DMS 273 (cell line): ENCODE measurements around the gene OR52L1.
A peak's percentile ranks its signal among the peaks of the same experiment; 100 is the strongest.
"Not testable (repeated sequence)": the region's sequence is repeated elsewhere in the genome, so short reads cannot be mapped to it uniquely, and the experiment has no call there.

Source experiments
- DNase-seq: peaks from one replicate; lab custom pipeline; 2025; ENCODE audit not compliant: unreplicated experiment; lab: John Stamatoyannopoulos, UW

The OR52L1 gene

GRCh38 chr11:5986885-5987284 is at the start of gene OR52L1:
OR52L1 (minus strand) TSS chr11:5986985; CDS start chr11:5986930, 55 bp downstream.
- no peak for DNase-seq

- no peak for DNase-seq
Observed at GRCh38 chr11:6030708-6031405, 44.1 kb upstream of the OR52L1 start, which contains the start of gene OR56A1. OR56A1 (minus strand) TSS chr11:6030758; CDS start chr11:6027692, 3,066 bp downstream.

- no peak for DNase-seq
Observed at GRCh38 chr11:6027501-6027900, 40.7 kb upstream of the OR52L1 start.

- DNase-seq, result no peak
Observed at GRCh38 chr11:6025056-6025455, 38.3 kb upstream of the OR52L1 start.

- peak; percentile 32 for DNase-seq
Observed at GRCh38 chr11:6022956-6023355, 36.2 kb upstream of the OR52L1 start.

GRCh38 chr11:6013042-6013441 is 26.3 kb upstream of the OR52L1 start:
- DNase-seq, result no peak

GRCh38 chr11:6012035-6012668 is 25.4 kb upstream of the OR52L1 start:
- no peak for DNase-seq

GRCh38 chr11:6006846-6007245 is 20.1 kb upstream of the OR52L1 start, which contains the start of gene OR56A4:
OR56A4 (minus strand) TSS chr11:6006946; CDS start chr11:6002992, 3,954 bp downstream.
- no peak for DNase-seq

GRCh38 chr11:6006395-6006794 is 19.6 kb upstream of the OR52L1 start:
- no peak for DNase-seq

GRCh38 chr11:6002202-6002699 is 15.5 kb upstream of the OR52L1 start:
- no peak for DNase-seq

GRCh38 chr11:5994791-5995190 is 8.0 kb upstream of the OR52L1 start:
- DNase-seq, result no peak

- peak; percentile 27 for DNase-seq
Observed at GRCh38 chr11:5992604-5993251, 5.9 kb upstream of the OR52L1 start.

GRCh38 chr11:5992150-5992549 is 5.4 kb upstream of the OR52L1 start:
- no peak for DNase-seq

GRCh38 chr11:5989203-5989602 is 2.4 kb upstream of the OR52L1 start:
- DNase-seq, result no peak

- DNase-seq, result no peak
Observed at GRCh38 chr11:5983443-5983842, 3.3 kb downstream of the OR52L1 start.

GRCh38 chr11:5973530-5973929 is 13.3 kb downstream of the OR52L1 start:
- no peak for DNase-seq

GRCh38 chr11:5968394-5968793 is 18.4 kb downstream of the OR52L1 start, which contains the start of gene OR56A5:
OR56A5 (minus strand) TSS chr11:5968494; CDS start chr11:5968494, 0 bp downstream.
- DNase-seq, result no peak

- no peak for DNase-seq
Observed at GRCh38 chr11:5967708-5968107, 19.1 kb downstream of the OR52L1 start.

GRCh38 chr11:5966958-5967357 is 19.8 kb downstream of the OR52L1 start:
- no peak for DNase-seq

GRCh38 chr11:5960704-5961320 is 26.0 kb downstream of the OR52L1 start:
- not testable (repeated sequence) for DNase-seq

- no peak for DNase-seq
Observed at GRCh38 chr11:5955586-5955985, 31.2 kb downstream of the OR52L1 start.
